ENCODE data around the gene SOX13.
"Not testable (repeated sequence)": the region's sequence is repeated elsewhere in the genome, so short reads cannot be mapped to it uniquely, and the experiment has no call there.

The SOX13 gene

GRCh38 chr1:204087893-204088528 lies 15.1 kb downstream of the SOX13 start:
- no peak for DNase-seq

GRCh38 chr1:204088596-204088995 lies 15.7 kb downstream of the SOX13 start:
- DNase-seq: no peak

- no peak for DNase-seq
Measured at GRCh38 chr1:204089044-204089751, 16.3 kb downstream of the SOX13 start.

- not testable (repeated sequence) for DNase-seq
Measured at GRCh38 chr1:204090132-204090531, 17.2 kb downstream of the SOX13 start.

- DNase-seq: no peak
Measured at GRCh38 chr1:204091066-204091465, 18.2 kb downstream of the SOX13 start.

GRCh38 chr1:204091787-204092312 lies 18.9 kb downstream of the SOX13 start:
- DNase-seq: no peak

GRCh38 chr1:204092632-204093420 lies 19.9 kb downstream of the SOX13 start:
- DNase-seq: no peak

GRCh38 chr1:204093421-204093717 lies 20.5 kb downstream of the SOX13 start:
- DNase-seq: no peak

- DNase-seq: no peak
Measured at GRCh38 chr1:204093781-204094180, 20.9 kb downstream of the SOX13 start.

GRCh38 chr1:204094313-204094729 lies 21.4 kb downstream of the SOX13 start:
- no peak for DNase-seq

GRCh38 chr1:204094856-204095634 lies 22.1 kb downstream of the SOX13 start:
- DNase-seq: no peak

GRCh38 chr1:204096931-204097330 lies 24.0 kb downstream of the SOX13 start:
- DNase-seq: no peak

- no peak for DNase-seq
Measured at GRCh38 chr1:204098683-204099082, 25.8 kb downstream of the SOX13 start.

GRCh38 chr1:204099754-204100153 lies 26.8 kb downstream of the SOX13 start:
- not testable (repeated sequence) for DNase-seq

GRCh38 chr1:204102029-204102611 lies 29.2 kb downstream of the SOX13 start:
- DNase-seq: peak; percentile 19

- DNase-seq: peak; percentile 32
Measured at GRCh38 chr1:204102739-204103430, 30.0 kb downstream of the SOX13 start.

- DNase-seq: no peak
Measured at GRCh38 chr1:204103431-204103741, 30.5 kb downstream of the SOX13 start.

- peak; percentile 42 for DNase-seq
Measured at GRCh38 chr1:204104331-204105130, 31.6 kb downstream of the SOX13 start.

GRCh38 chr1:204105131-204105515 lies 32.2 kb downstream of the SOX13 start:
- DNase-seq: no peak

- no peak for DNase-seq
Measured at GRCh38 chr1:204106825-204107224, 33.9 kb downstream of the SOX13 start.

- DNase-seq: no peak
Measured at GRCh38 chr1:204107892-204108291, 35.0 kb downstream of the SOX13 start.
